OCI-LY1 (cell line): ENCODE measurements around the gene BMPER.

Experiments used
- H2AFZ ChIP-seq: fragments of 200-600 bp; sonication (generic), shearing (Covaris generic); 2 replicates; pipeline ENCODE4 v1.6.0; 2014; ENCODE audit warnings: antibody characterized with exemption, mild to moderate bottlenecking, low read length
- H3F3A ChIP-seq: fragments of 200-600 bp; sonication (generic), shearing (Covaris generic); 2 replicates; pipeline ENCODE4 v1.6.0; 2014; ENCODE audit warnings: mild to moderate bottlenecking, antibody characterized with exemption, low read length, moderate library complexity; ENCODE audit not compliant: insufficient read depth
- H3K27ac ChIP-seq: fragments of 200-600 bp; sonication (generic); 2 replicates; pipeline ENCODE4 v1.5.1; 2014; ENCODE audit warnings: low read length, mixed run types, mild to moderate bottlenecking, low read depth; ENCODE audit not compliant: poor library complexity, severe bottlenecking
- H3K27me3 ChIP-seq: fragments of 200-600 bp; sonication (generic); 2 replicates; pipeline ENCODE4 v1.6.0; 2014; ENCODE audit warnings: antibody characterized with exemption, mild to moderate bottlenecking, low read length, moderate library complexity; ENCODE audit not compliant: insufficient read depth
- H3K36me3 ChIP-seq: fragments of 200-600 bp; sonication (generic); 2 replicates; pipeline ENCODE4 v1.6.1; 2014; ENCODE audit warnings: mild to moderate bottlenecking, antibody characterized with exemption, low read length, moderate library complexity, mixed read lengths; ENCODE audit not compliant: insufficient read depth
- H3K4me1 ChIP-seq: fragments of 200-600 bp; sonication (generic); 2 replicates; pipeline ENCODE4 v1.5.1; 2014; ENCODE audit warnings: mild to moderate bottlenecking, low read length, moderate library complexity; ENCODE audit not compliant: insufficient read depth, severe bottlenecking
- H3K4me2 ChIP-seq: fragments of 200-600 bp; sonication (generic), shearing (Covaris generic); 2 replicates; pipeline ENCODE4 v1.6.1; 2014; ENCODE audit warnings: low read length
- H3K4me3 ChIP-seq: fragments of 200-600 bp; sonication (generic); 2 replicates; pipeline ENCODE4 v1.5.1; 2014; ENCODE audit warnings: low read length, low read depth, mild to moderate bottlenecking, mixed read lengths; ENCODE audit not compliant: poor library complexity, severe bottlenecking
- H3K79me2 ChIP-seq: fragments of 200-600 bp; shearing (Covaris generic); 2 replicates; pipeline ENCODE4 v1.6.1; 2016; ENCODE audit warnings: mixed run types, low read length, mixed read lengths; ENCODE audit not compliant: insufficient read depth
- H3K9ac ChIP-seq: fragments of 200-600 bp; sonication (generic), shearing (Covaris generic); 2 replicates; pipeline ENCODE4 v1.6.1; 2014; ENCODE audit warnings: mild to moderate bottlenecking, low read length, mixed read lengths
- H3K9me2 ChIP-seq: fragments of 200-600 bp; sonication (generic), shearing (Covaris generic); 2 replicates; pipeline ENCODE4 v1.6.1; 2014; ENCODE audit warnings: low read depth, mild to moderate bottlenecking, low read length, mixed read lengths
- H3K9me3 ChIP-seq: fragments of 200-600 bp; shearing (Covaris generic); 2 replicates; pipeline ENCODE4 v1.6.1; 2014; ENCODE audit warnings: low read length, mixed read lengths
- H4K20me1 ChIP-seq: fragments of 200-600 bp; sonication (generic), shearing (Covaris generic); 2 replicates; pipeline ENCODE4 v1.6.0; 2016; ENCODE audit warnings: mild to moderate bottlenecking, low read length; ENCODE audit not compliant: insufficient read depth
- EZH2 ChIP-seq: fragments of 200-600 bp; sonication (generic), shearing (Covaris generic); IDR thresholded peaks from 2 replicates; pipeline ENCODE4 v1.8.0; 2017; ENCODE audit warnings: borderline replicate concordance, mixed run types, mild to moderate bottlenecking, antibody characterized with exemption, low read length, moderate library complexity, mixed read lengths
- TF ChIP-seq, protein P1 (sequence below): fragments of 200-600 bp; sonication (generic), shearing (Covaris generic); IDR thresholded peaks from 2 replicates; pipeline ENCODE4 v1.5.1; 2017; ENCODE audit warnings: mild to moderate bottlenecking, antibody characterized with exemption, low read length, moderate library complexity, mixed read lengths

The BMPER gene

GRCh38 chr7:34158368-34159153, 253.2 kb downstream of the BMPER start:
- no peaks in the 10 kb centered on the region for H3K27me3 ChIP-seq
- H3K27ac ChIP-seq = no peak overlapping the region
- H3K9me2 ChIP-seq = no peaks in the 10 kb centered on the region
- H3K4me1 ChIP-seq = no peaks in the 10 kb centered on the region
- H3K4me2 ChIP-seq = no peak overlapping the region
- H3K9me3 ChIP-seq = no peaks in the 10 kb centered on the region
- no peaks in the 10 kb centered on the region for H3K79me2 ChIP-seq
- H2AFZ ChIP-seq = no peak overlapping the region
- TF ChIP-seq, protein P1, sequence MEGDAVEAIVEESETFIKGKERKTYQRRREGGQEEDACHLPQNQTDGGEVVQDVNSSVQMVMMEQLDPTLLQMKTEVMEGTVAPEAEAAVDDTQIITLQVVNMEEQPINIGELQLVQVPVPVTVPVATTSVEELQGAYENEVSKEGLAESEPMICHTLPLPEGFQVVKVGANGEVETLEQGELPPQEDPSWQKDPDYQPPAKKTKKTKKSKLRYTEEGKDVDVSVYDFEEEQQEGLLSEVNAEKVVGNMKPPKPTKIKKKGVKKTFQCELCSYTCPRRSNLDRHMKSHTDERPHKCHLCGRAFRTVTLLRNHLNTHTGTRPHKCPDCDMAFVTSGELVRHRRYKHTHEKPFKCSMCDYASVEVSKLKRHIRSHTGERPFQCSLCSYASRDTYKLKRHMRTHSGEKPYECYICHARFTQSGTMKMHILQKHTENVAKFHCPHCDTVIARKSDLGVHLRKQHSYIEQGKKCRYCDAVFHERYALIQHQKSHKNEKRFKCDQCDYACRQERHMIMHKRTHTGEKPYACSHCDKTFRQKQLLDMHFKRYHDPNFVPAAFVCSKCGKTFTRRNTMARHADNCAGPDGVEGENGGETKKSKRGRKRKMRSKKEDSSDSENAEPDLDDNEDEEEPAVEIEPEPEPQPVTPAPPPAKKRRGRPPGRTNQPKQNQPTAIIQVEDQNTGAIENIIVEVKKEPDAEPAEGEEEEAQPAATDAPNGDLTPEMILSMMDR = peak; percentile 16; the same call in 1 of the 2 replicates
- no peak for TF ChIP-seq EZH2
- H3K4me3 ChIP-seq = no peak overlapping the region
- H4K20me1 ChIP-seq = no peaks in the 10 kb centered on the region
- no peak overlapping the region for H3K9ac ChIP-seq
- no peaks in the 10 kb centered on the region for H3K36me3 ChIP-seq
- no peaks in the 10 kb centered on the region for H3F3A ChIP-seq

DNA sequence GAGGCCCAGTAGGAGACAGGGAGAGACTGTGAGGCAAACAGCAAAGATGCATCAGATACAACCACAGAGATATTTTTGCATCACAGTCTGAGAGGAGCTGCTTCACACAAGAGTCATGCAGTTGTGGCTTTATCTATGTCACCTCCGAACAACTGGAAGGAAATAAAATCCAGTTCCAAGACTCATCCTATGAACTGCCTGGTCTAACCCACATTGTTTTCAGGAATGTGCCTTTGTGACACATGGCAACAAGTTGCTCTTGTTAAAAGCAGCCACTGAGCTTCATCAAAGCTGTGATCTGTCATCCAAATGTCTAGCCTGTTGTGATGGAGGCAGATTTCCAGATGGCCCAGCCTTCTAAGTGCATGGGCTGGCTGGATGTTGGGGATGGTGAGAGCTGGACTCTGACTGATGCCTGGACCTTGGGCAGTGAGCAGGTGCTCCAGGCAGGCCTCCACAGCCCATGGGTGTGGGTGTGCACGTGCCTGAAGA, 255.0 kb downstream of the BMPER start:
- Histone ChIP-seq H3K79me2 (no peaks in the 10 kb centered on the region), H3K9me2 (no peaks in the 10 kb centered on the region), H3K4me1 (no peaks in the 10 kb centered on the region), H3K9ac (no peak overlapping the region), H3K4me2 (no peak overlapping the region), H3K36me3 (no peaks in the 10 kb centered on the region), H3F3A (no peaks in the 10 kb centered on the region), H3K27ac (no peak overlapping the region), H3K27me3 (no peaks in the 10 kb centered on the region), H4K20me1 (no peaks in the 10 kb centered on the region), H2AFZ (no peak overlapping the region), H3K9me3 (no peaks in the 10 kb centered on the region), H3K4me3 (no peak overlapping the region)
- TF ChIP-seq, protein P1 = no peak
- TF ChIP-seq EZH2 = no peak

- Histone ChIP-seq H3K4me2 (no peak overlapping the region), H3K4me1 (no peaks in the 10 kb centered on the region), H3K4me3 (no peak overlapping the region), H3K9me2 (no peaks in the 10 kb centered on the region), H3K9ac (no peak overlapping the region), H3K79me2 (no peaks in the 10 kb centered on the region), H3K27me3 (no peaks in the 10 kb centered on the region), H3K9me3 (no peaks in the 10 kb centered on the region), H3K36me3 (no peaks in the 10 kb centered on the region), H4K20me1 (no peaks in the 10 kb centered on the region), H3F3A (no peaks in the 10 kb centered on the region), H3K27ac (no peak overlapping the region), H2AFZ (no peak overlapping the region)
- TF ChIP-seq, protein P1 = no peak
- TF ChIP-seq EZH2 = no peak
Measured at GRCh38 chr7:34162027-34162565, 256.8 kb downstream of the BMPER start.
